GM10266 (cell line): Measurements from ENCODE around the gene CDH19.

ENCODE experiments used
- DNase-seq: peaks from one replicate; pipeline ENCODE4 v3.0.0; 2012; ENCODE audit errors: extremely low spot score
- TF ChIP-seq, protein P1 (sequence below): IDR thresholded peaks from 2 replicates; pipeline ENCODE4 v1.5.1; 2012; ENCODE audit warnings: mild to moderate bottlenecking, low read depth; ENCODE audit not compliant: control insufficient read depth, insufficient read depth; ENCODE audit errors: missing control alignments

The CDH19 gene

DNA sequence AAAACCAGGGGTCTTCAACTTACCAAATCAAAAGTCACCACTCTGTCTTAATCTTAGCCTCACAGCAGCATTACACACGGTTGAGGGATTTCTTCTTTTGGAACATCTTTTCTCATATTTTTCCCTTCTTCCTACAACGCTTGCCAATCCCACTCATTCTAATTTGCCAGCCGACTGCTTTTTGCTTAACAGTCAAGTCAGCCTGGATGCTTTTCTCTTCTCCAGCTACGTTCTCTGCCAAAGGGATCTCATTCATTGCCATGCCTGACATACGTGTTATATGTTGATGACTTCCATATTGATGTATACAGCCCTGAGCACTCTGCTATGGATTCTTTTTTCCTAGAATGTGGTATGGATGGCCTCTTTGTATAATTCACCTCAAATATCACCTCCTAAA, 37.3 kb downstream of the CDH19 start:
- DNase-seq = no peak
- TF ChIP-seq, protein P1, sequence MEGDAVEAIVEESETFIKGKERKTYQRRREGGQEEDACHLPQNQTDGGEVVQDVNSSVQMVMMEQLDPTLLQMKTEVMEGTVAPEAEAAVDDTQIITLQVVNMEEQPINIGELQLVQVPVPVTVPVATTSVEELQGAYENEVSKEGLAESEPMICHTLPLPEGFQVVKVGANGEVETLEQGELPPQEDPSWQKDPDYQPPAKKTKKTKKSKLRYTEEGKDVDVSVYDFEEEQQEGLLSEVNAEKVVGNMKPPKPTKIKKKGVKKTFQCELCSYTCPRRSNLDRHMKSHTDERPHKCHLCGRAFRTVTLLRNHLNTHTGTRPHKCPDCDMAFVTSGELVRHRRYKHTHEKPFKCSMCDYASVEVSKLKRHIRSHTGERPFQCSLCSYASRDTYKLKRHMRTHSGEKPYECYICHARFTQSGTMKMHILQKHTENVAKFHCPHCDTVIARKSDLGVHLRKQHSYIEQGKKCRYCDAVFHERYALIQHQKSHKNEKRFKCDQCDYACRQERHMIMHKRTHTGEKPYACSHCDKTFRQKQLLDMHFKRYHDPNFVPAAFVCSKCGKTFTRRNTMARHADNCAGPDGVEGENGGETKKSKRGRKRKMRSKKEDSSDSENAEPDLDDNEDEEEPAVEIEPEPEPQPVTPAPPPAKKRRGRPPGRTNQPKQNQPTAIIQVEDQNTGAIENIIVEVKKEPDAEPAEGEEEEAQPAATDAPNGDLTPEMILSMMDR = no peak

- DNase-seq = no peak
- TF ChIP-seq, protein P1 = no peak
Measured at GRCh38 chr18:66564236-66564635, 39.7 kb downstream of the CDH19 start.

GRCh38 chr18:66562279-66562678, 41.6 kb downstream of the CDH19 start:
- TF ChIP-seq, protein P1 = no peak
- DNase-seq = no peak

DNA sequence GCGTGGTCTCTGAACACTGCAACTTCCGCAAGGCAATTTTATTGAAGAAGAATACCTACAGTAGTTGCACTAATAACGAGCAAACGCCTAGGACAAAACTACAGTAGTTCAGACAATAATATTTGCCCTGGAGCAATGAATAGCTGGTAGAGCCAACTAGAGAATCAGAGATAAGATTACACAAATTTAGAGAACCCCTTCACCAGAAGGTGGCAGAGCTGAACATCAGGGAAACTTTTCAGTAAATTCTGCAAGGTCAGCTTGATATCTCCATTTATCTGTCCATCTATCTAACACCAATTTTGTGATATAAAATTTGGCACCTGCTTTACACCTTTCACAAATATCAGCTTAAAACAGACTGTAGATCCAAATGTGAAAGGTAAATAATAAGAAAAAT, 43.8 kb downstream of the CDH19 start:
- DNase-seq = no peak
- TF ChIP-seq, protein P1 = no peak

GRCh38 chr18:66558773-66559172, 45.1 kb downstream of the CDH19 start:
- DNase-seq = no peak
- TF ChIP-seq, protein P1 = no peak

DNA sequence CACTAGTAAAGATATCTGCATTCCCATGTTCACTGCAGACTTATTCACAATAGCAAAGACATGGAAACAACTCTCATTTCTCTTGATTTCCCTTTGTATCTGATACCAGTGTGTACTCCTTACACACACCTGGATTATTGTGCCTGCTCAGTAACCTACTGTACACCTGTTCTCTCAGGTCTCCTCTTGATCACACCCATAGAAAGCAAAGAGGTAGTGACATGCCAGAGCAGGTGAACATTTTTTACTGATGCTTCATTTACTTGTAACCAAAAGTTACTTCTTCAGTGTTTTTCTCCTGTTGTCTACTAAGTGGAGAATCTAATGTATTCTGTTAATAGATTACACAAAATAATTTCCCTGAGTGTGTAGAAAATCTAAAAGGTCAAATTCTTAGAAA, 46.8 kb downstream of the CDH19 start:
- TF ChIP-seq, protein P1 = no peak
- no peak for DNase-seq

- DNase-seq = no peak
- TF ChIP-seq, protein P1 = no peak
Measured at GRCh38 chr18:66555585-66555984, 48.3 kb downstream of the CDH19 start.
